ENCODE data around the gene DTNB.

DNA sequence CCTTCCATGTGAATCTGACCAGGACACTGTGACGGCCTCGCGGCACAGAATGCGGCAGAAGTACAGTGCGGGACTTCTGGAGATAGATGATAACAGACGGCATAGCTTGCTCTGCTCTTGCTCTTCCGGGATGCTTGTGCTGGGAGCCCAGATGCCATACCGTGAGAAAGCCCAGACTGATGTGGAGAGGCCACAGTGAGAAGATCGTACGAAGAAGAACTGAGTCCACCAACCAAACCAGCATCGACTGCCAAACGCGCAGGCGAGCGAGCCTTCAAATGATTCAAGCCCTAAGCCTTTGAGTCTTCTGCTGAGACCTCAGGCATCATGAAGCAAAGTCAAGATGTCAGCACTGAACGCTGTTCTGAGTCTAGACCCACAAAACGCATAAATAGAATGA, 33.7 kb downstream of the DTNB start:
- TF ChIP-seq, protein P1, sequence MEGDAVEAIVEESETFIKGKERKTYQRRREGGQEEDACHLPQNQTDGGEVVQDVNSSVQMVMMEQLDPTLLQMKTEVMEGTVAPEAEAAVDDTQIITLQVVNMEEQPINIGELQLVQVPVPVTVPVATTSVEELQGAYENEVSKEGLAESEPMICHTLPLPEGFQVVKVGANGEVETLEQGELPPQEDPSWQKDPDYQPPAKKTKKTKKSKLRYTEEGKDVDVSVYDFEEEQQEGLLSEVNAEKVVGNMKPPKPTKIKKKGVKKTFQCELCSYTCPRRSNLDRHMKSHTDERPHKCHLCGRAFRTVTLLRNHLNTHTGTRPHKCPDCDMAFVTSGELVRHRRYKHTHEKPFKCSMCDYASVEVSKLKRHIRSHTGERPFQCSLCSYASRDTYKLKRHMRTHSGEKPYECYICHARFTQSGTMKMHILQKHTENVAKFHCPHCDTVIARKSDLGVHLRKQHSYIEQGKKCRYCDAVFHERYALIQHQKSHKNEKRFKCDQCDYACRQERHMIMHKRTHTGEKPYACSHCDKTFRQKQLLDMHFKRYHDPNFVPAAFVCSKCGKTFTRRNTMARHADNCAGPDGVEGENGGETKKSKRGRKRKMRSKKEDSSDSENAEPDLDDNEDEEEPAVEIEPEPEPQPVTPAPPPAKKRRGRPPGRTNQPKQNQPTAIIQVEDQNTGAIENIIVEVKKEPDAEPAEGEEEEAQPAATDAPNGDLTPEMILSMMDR (conservative IDR thresholded peaks at IDR 0.05 in 1 of 2, IDR thresholded peaks at IDR 0.05 in 1 of 2; ENCODE audit: low read depth in 1 of 2, low read length in 2 of 2): no peak
- no peak for TF ChIP-seq EZH2 (IDR thresholded peaks at IDR 0.05; ENCODE audit: low read length, missing control alignments)

Data from fibroblast of lung (primary cell).